ENCODE measurements around the gene NBEAL1.
"Not testable (repeated sequence)": the region's sequence is repeated elsewhere in the genome, so short reads cannot be mapped to it uniquely, and the experiment has no call there.

NBEAL1 gene

GRCh38 chr2:203040966-203041521 lies 26.4 kb downstream of the NBEAL1 start:
- no peak for DNase-seq

- DNase-seq: no peak
Measured at GRCh38 chr2:203042178-203042577, 27.5 kb downstream of the NBEAL1 start.

GRCh38 chr2:203043226-203043625 lies 28.6 kb downstream of the NBEAL1 start:
- DNase-seq: no peak

- no peak for DNase-seq
Measured at GRCh38 chr2:203045867-203046266, 31.2 kb downstream of the NBEAL1 start.

- no peak for DNase-seq
Measured at GRCh38 chr2:203052539-203052938, 37.9 kb downstream of the NBEAL1 start.

GRCh38 chr2:203059567-203060240 lies 45.0 kb downstream of the NBEAL1 start:
- no peak for DNase-seq

GRCh38 chr2:203061346-203061745 lies 46.7 kb downstream of the NBEAL1 start:
- DNase-seq: no peak

- DNase-seq: no peak
Measured at GRCh38 chr2:203062126-203062525, 47.5 kb downstream of the NBEAL1 start.

GRCh38 chr2:203066519-203067091 lies 51.9 kb downstream of the NBEAL1 start:
- DNase-seq: not testable (repeated sequence)

- DNase-seq: no peak
Measured at GRCh38 chr2:203070701-203071100, 56.0 kb downstream of the NBEAL1 start.

GRCh38 chr2:203071148-203071547 lies 56.5 kb downstream of the NBEAL1 start:
- DNase-seq: no peak

GRCh38 chr2:203072371-203072770 lies 57.7 kb downstream of the NBEAL1 start:
- no peak for DNase-seq

- DNase-seq: no peak
Measured at GRCh38 chr2:203077451-203077850, 62.8 kb downstream of the NBEAL1 start.

- no peak for DNase-seq
Measured at GRCh38 chr2:203080447-203081045, 65.9 kb downstream of the NBEAL1 start.

GRCh38 chr2:203083328-203083727 lies 68.7 kb downstream of the NBEAL1 start:
- no peak for DNase-seq

GRCh38 chr2:203086381-203086780 lies 71.7 kb downstream of the NBEAL1 start:
- not testable (repeated sequence) for DNase-seq

GRCh38 chr2:203090721-203091120 lies 76.0 kb downstream of the NBEAL1 start:
- not testable (repeated sequence) for DNase-seq

GRCh38 chr2:203097735-203098134 lies 83.1 kb downstream of the NBEAL1 start:
- DNase-seq: no peak

GRCh38 chr2:203102357-203102756 lies 87.7 kb downstream of the NBEAL1 start:
- not testable (repeated sequence) for DNase-seq

GRCh38 chr2:203104273-203104672 lies 89.6 kb downstream of the NBEAL1 start:
- no peak for DNase-seq

- DNase-seq: no peak
Measured at GRCh38 chr2:203105996-203106395, 91.3 kb downstream of the NBEAL1 start.

- not testable (repeated sequence) for DNase-seq
Measured at GRCh38 chr2:203110496-203110895, 95.8 kb downstream of the NBEAL1 start.

GRCh38 chr2:203112342-203112741 lies 97.7 kb downstream of the NBEAL1 start:
- DNase-seq: no peak

GRCh38 chr2:203115201-203115700 lies 100.6 kb downstream of the NBEAL1 start:
- DNase-seq: not testable (repeated sequence)

Data from activated CD4-positive, alpha-beta T cell treated with anti-CD3 and anti-CD28 coated beads, Interleukin-2, Interleukin-6, amounts not matched to agents 100 ng/mL and 50 ng/mL, durations not matched to agents 16 hours and 8 hours (primary cell).